Kidney (tissue), 14 donors: ENCODE results near the gene GID4. TPM values are rescaled to one million over a fixed set of nuclear protein-coding genes. Genes with fewer than 3 reads are reported as not detected.
A peak's percentile ranks its signal among the peaks of the same experiment; 100 is the strongest.

ENCODE experiments used
- DNase-seq, 5 donors: peaks; one replicate each; pipeline ENCODE4 v3.0.0-alpha.2; 2013 to 2020
- FAIRE-seq: peaks from 2 replicates; lab custom pipeline; 2012; peaks lifted over from hg19 to GRCh38; lab: Jason Lieb, UNC
- H3K27ac ChIP-seq, 2 donors: one replicate each; pipeline ENCODE4 v1.7.0; 2013; ENCODE audit warnings: low read depth in 2 of 2, low read length in 2 of 2, inconsistent platforms in 1 of 2
- H3K27me3 ChIP-seq: one replicate; pipeline ENCODE4 v1.7.1; 2013; ENCODE audit warnings: low read length, inconsistent platforms; ENCODE audit not compliant: control insufficient read depth, insufficient read depth
- H3K36me3 ChIP-seq, 3 donors: one replicate each; pipeline versions ENCODE4 v1.7.0 to v1.7.1; 2013; ENCODE audit warnings: low read length in 3 of 3, control low read depth in 1 of 3, inconsistent platforms in 1 of 3; ENCODE audit not compliant: insufficient read depth in 3 of 3, control insufficient read depth in 2 of 3
- H3K4me1 ChIP-seq, 3 donors: one replicate each; pipeline versions ENCODE4 v1.7.0 to v1.7.1; 2013; ENCODE audit warnings: low read length in 3 of 3, inconsistent platforms in 1 of 3, low read depth in 1 of 3; ENCODE audit not compliant: control insufficient read depth in 2 of 3, insufficient read depth in 2 of 3
- H3K4me3 ChIP-seq, 3 donors: one replicate each; pipeline versions ENCODE4 v1.7.0 to v1.8.1; 2013; ENCODE audit warnings: low read length in 3 of 3, control low read depth in 1 of 3, inconsistent platforms in 1 of 3
- H3K9ac ChIP-seq, 3 donors: one replicate each; pipeline versions ENCODE4 v1.7.0 to v1.7.1; 2013; ENCODE audit warnings: low read length in 3 of 3, control low read depth in 1 of 3, inconsistent platforms in 1 of 3
- H3K9me3 ChIP-seq, 3 donors: one replicate each; pipeline versions ENCODE4 v1.7.0 to v1.7.1; 2013; ENCODE audit warnings: low read length in 3 of 3, control low read depth in 1 of 3, inconsistent platforms in 1 of 3; ENCODE audit not compliant: control insufficient read depth in 2 of 3, insufficient read depth in 1 of 3
- intact Hi-C: fragments of 100-400 bp; cut with DNase I; formaldehyde crosslinking; loops from one replicate; pipeline ENCODE4 v1.11.1; 2022
- polyA plus RNA-seq: library from polyadenylated mRNA; stranded (reverse); fragments of 350-450 nt; fragmentation: Illumina TruSeq; extraction: RNeasy Lipid Tissue Mini Kit (QIAGEN cat#74804); gene quantifications from one replicate; pipeline ENCODE4 v1.2.3, GENCODE V29; 2014; ENCODE audit warnings: low read depth, low replicate concordance; ENCODE audit not compliant: insufficient read depth
- total RNA-seq: library from RNA; stranded (reverse); fragmentation: NEBNext Ultra II Directional; extraction: Animal tissue kit (Norgen Biotek cat#: 25700); gene quantifications from one replicate; pipeline ENCODE4 v1.2.1, GENCODE V29; 2021
- TF ChIP-seq, protein P1 (sequence below): IDR thresholded peaks from 3 replicates; pipeline ENCODE4 v1.5.1; 2012; ENCODE audit warnings: mild to moderate bottlenecking, moderate library complexity, borderline replicate concordance; ENCODE audit not compliant: insufficient read depth; ENCODE audit errors: extremely low read depth
- donor health status: control.
- donor health status: control.
- donor health status: control.
- donor health status: control.
- donor health status: control.
- donor health status: DM: yes; HTN: yes; CAD: no.
- donor health status: Normal renal cell carcinoma (clear cell type).

GID4 gene
- total and polyA plus RNA-seq, 2 donors from 2014 or later, result 3.4 to 8.7 TPM

DNA sequence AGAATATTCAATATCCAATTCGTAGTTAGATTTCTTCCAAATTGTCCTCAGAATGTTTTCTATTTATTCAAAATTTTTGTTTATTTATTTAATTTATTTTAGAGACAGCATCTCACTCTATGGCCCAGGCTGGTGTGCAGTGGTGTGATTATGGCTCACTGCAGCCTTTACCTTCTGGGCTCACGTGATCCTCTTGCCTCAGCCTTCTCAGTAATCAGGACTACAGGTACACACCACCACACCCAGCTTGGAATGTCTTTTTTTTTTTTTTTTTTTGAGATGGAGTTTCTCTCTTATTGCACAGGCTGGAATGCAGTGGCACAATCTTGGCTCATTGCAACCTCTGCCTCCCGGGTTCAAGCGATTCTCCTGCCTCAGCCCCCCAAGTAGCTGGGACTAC lies 45.0 kb downstream of the GID4 start:
- FAIRE-seq (no peak), DNase-seq (no peak)
- Histone ChIP-seq H3K4me3 (no peak overlapping the region), H3K27ac (no peak overlapping the region), H3K36me3 (no peaks in the 10 kb centered on the region), H3K27me3 (no peaks in the 10 kb centered on the region), H3K9me3 (no peaks in the 10 kb centered on the region), H3K9ac (no peak overlapping the region), H3K4me1 (peaks cover 0 to 5% (median 0%) of the 10 kb centered on the region in 3 donors)
- TF ChIP-seq, protein P1, sequence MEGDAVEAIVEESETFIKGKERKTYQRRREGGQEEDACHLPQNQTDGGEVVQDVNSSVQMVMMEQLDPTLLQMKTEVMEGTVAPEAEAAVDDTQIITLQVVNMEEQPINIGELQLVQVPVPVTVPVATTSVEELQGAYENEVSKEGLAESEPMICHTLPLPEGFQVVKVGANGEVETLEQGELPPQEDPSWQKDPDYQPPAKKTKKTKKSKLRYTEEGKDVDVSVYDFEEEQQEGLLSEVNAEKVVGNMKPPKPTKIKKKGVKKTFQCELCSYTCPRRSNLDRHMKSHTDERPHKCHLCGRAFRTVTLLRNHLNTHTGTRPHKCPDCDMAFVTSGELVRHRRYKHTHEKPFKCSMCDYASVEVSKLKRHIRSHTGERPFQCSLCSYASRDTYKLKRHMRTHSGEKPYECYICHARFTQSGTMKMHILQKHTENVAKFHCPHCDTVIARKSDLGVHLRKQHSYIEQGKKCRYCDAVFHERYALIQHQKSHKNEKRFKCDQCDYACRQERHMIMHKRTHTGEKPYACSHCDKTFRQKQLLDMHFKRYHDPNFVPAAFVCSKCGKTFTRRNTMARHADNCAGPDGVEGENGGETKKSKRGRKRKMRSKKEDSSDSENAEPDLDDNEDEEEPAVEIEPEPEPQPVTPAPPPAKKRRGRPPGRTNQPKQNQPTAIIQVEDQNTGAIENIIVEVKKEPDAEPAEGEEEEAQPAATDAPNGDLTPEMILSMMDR, result no peak
- intact Hi-C loops, result no loop called here

DNA sequence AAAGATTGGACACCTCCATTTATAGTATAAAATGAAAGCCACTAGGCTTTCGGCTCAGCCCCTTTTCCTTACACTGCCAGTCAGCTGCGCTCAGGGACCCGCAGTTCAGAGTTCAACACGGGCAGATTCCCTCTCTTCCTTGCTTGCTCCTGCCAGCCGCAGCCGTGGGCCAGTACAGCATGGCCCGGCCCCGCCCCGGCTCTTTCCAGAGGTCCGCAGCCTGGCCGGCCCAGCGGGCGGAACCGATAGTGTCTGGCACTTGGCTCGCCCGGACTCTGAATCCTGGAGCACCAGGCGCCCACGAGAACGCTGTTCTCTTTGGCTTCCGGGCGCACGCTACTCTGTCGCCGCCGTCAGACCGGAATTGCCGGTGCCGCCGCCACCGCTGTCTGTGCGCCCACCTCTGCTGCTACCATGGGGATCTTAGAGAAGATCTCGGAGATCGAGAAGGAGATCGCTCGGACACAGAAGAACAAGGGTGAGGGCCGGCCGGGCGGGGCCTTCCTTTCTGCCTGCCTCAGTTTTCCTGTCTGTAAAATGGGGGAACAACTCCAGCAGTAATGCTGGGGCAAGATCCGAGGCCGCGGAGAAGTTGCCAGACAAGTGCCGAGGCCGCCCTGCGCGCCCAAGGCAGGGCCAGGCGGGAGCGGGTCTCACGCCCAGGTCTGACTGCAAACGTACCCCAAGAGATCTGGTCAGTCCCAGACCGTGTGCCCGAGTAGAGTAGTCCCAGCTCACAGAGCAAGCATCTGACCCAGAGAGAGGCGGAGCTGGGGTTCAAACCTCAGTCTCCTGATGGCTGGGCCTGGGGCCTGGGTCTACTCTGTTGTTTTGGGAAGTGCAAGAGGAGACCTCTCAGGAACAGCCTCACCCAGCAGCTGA lies 48.6 kb downstream of the GID4 start, which contains the start of gene DRG2:
TSS of gene DRG2 (plus strand) at position 339 of the 882 bp plus-strand sequence. CDS start at position 415, 76 bp downstream.
- peaks cover 0 to 5% (median 0%) of the 10 kb centered on the region in 3 donors for H3K4me1 ChIP-seq
- H3K9ac ChIP-seq, result peak within 1 kb of the TSS; percentile 72 to 86 (median 75)
- peak within 1 kb of the TSS; percentile 51 to 59 for H3K27ac ChIP-seq
- DNase-seq (peak; percentile 95 to 96 (median 95)), FAIRE-seq (no peak)
- peak within 1 kb of the TSS; percentile 84 to 98 (median 87) for H3K4me3 ChIP-seq
- TF ChIP-seq, protein P1, result peak; percentile 27
- H3K36me3 ChIP-seq, result peaks cover 0 to 3% (median 0%) of the 10 kb centered on the region in 3 donors
- intact Hi-C loops, result no loop called here
- no peaks in the 10 kb centered on the region for H3K9me3 ChIP-seq
- no peaks in the 10 kb centered on the region for H3K27me3 ChIP-seq

DNA sequence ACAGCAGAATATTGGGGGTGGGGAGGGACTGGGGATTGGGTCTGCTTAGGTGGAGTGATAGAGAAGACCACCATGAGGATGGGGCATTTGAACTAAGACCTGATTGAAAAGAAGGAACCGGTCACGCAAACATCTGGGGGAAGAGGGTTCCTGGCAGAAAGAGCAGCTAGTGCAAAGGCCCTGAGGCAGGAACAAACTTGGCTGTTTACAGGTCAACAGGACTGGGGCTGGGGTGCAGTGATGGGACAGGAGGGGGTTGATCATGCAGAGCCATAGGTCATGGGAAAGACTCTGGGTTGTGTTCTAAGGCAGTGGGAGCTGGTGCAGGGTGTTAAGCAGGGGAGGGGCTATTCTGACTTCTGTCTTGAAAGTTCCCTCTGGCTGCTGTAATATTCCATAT lies 50.4 kb downstream of the GID4 start:
- FAIRE-seq, result no peak
- Histone ChIP-seq H3K9me3 (no peaks in the 10 kb centered on the region), H3K4me1 (peaks cover 0 to 5% (median 0%) of the 10 kb centered on the region in 3 donors), H3K4me3 (no peak overlapping the region), H3K27me3 (no peaks in the 10 kb centered on the region), H3K27ac (no peak overlapping the region), H3K36me3 (peaks cover 0 to 12% (median 0%) of the 10 kb centered on the region in 3 donors), H3K9ac (no peak overlapping the region)
- intact Hi-C loops, result no loop called here
- TF ChIP-seq, protein P1, result no peak
- DNase-seq, result peak in 1 of 5 donors; percentile 13
